SH-SY5Y (cell line): ENCODE results near the gene AHRR.

Experiments
- GATA2 ChIP-seq: IDR thresholded peaks from 2 replicates; pipeline ENCODE4 v1.6.1; 2011; ENCODE audit warnings: mild to moderate bottlenecking, low read depth, low read length
- GATA3 ChIP-seq: IDR thresholded peaks from 2 replicates; pipeline ENCODE4 v1.6.1; 2011; ENCODE audit warnings: low read depth, mild to moderate bottlenecking, low read length, moderate library complexity

DNA sequence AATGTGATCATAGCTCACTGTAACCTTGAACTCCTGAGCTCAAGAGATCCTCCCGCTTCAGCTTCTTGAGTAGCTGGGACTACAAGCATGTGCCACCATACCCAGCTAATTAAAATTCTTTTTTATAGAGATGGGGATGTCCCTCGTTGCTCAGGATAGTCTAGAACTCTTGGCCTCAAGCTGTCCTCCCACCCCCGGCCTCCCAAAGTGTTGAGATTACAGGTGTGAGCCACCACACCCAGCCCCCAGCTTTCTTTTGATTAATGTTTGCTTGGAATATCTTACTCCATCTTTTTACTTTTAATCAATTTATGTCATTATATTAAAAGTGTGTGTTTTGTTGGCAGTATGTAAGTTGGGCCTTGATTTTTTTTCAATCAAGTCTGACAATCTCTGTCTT lies 62.1 kb downstream of the AHRR start:
- no peak for TF ChIP-seq GATA2
- no peak for TF ChIP-seq GATA3
